MM.1S (cell line): ENCODE results near the gene RSU1.

Source experiments
- DNase-seq: peaks from one replicate; pipeline ENCODE4 v3.0.0-alpha.2; 2015
- H2AFZ ChIP-seq: fragments of 300-600 bp; sonication (generic); 2 replicates; pipeline ENCODE4 v1.6.0; 2016; ENCODE audit warnings: antibody characterized with exemption, low read length
- H3F3A ChIP-seq: fragments of 300-600 bp; sonication (generic); 2 replicates; pipeline ENCODE4 v1.6.1; 2016; ENCODE audit warnings: mild to moderate bottlenecking, antibody characterized with exemption, low read length, moderate library complexity, mixed read lengths; ENCODE audit not compliant: insufficient read depth
- H3K27ac ChIP-seq: fragments of 300-600 bp; sonication (generic); 2 replicates; pipeline ENCODE4 v1.5.1; 2016; ENCODE audit warnings: mild to moderate bottlenecking, low read length
- H3K27me3 ChIP-seq: fragments of 300-600 bp; sonication (generic); replicated peaks from 2 replicates; pipeline ENCODE4 v1.6.0; 2016; ENCODE audit warnings: low read length; ENCODE audit not compliant: insufficient read depth
- H3K36me3 ChIP-seq: fragments of 300-600 bp; sonication (generic); replicated peaks from 2 replicates; pipeline ENCODE4 v1.6.1; 2016; ENCODE audit warnings: mild to moderate bottlenecking, low read length, mixed read lengths; ENCODE audit not compliant: insufficient read depth
- H3K4me1 ChIP-seq: fragments of 300-600 bp; sonication (generic); 2 replicates; pipeline ENCODE4 v1.6.1; 2016; ENCODE audit warnings: low read length, mixed read lengths
- H3K4me2 ChIP-seq: fragments of 300-600 bp; sonication (generic); 2 replicates; pipeline ENCODE4 v1.6.0; 2016; ENCODE audit warnings: low read depth, low read length
- H3K4me3 ChIP-seq: fragments of 300-600 bp; sonication (generic); 2 replicates; pipeline ENCODE4 v1.5.1; 2016; ENCODE audit warnings: low read length, mixed read lengths
- H3K79me2 ChIP-seq: fragments of 300-600 bp; sonication (generic); 2 replicates; pipeline ENCODE4 v1.6.1; 2016; ENCODE audit warnings: mixed run types, low read length, mixed read lengths
- H3K9ac ChIP-seq: fragments of 300-600 bp; sonication (generic); 2 replicates; pipeline ENCODE4 v1.6.1; 2016; ENCODE audit warnings: low read length, mixed read lengths
- H3K9me2 ChIP-seq: fragments of 300-600 bp; sonication (generic); replicated peaks from 2 replicates; pipeline ENCODE4 v1.6.1; 2016; ENCODE audit warnings: mild to moderate bottlenecking, low read length, mixed read lengths; ENCODE audit not compliant: insufficient read depth
- H3K9me3 ChIP-seq: fragments of 300-600 bp; sonication (generic); replicated peaks from 2 replicates; pipeline ENCODE4 v1.6.1; 2016; ENCODE audit warnings: mild to moderate bottlenecking, low read length, mixed read lengths; ENCODE audit not compliant: insufficient read depth
- H4K20me1 ChIP-seq: fragments of 300-600 bp; sonication (generic); 2 replicates; pipeline ENCODE4 v1.6.1; 2016; ENCODE audit warnings: mild to moderate bottlenecking, low read length, moderate library complexity, mixed read lengths; ENCODE audit not compliant: insufficient read depth
- EZH2 ChIP-seq: fragments of 300-600 bp; sonication (generic); optimal IDR thresholded peaks from 2 replicates; pipeline ENCODE3; 2017; ENCODE audit warnings: low read depth, mild to moderate bottlenecking, antibody characterized with exemption, low read length, mixed read lengths
- EZH2phosphoT487 ChIP-seq: fragments of 300-600 bp; sonication (generic); IDR thresholded peaks from 2 replicates; pipeline ENCODE4 v1.6.1; 2018; ENCODE audit warnings: antibody characterized with exemption, low read length
- TF ChIP-seq, protein P1 (sequence below): fragments of 300-600 bp; sonication (generic); IDR thresholded peaks from 2 replicates; pipeline ENCODE4 v1.5.1; 2016; ENCODE audit warnings: antibody characterized with exemption, low read length, mixed read lengths

Gene RSU1

DNA sequence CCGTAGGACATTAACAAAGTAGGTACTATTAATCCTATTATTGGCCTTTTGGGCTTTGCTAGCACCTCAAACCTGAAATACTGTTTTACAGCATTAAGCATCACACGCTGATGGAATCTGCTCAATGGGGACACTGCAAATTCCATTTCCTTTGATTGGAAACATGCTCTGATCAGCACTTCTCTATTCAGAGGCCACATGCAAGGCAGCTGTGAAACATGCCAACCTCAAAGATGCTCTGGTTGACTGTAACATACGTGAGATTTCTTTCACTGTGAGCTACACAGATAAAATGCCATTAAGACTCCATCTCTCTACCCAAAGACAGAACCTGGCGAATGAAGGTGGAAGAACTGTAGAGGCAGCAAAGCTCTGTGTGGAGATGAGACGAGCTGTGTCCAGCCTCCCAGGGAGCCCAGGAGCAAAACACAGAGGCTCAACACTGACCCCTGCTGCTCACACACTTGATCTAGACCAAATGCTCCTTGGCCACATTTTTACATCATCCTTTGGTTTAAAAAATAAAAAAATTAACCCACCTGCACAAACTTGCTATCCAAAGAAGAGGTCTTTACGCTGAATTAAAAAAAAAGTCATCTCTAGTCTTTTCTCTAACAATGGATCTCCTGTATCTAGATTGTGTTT, 8.0 kb downstream of the RSU1 start:
- Histone ChIP-seq H3K36me3 (no peaks in the 10 kb centered on the region; the same call in 1 of the 2 replicates), H3K4me1 (no peaks in the 10 kb centered on the region), H3K9me2 (no peaks in the 10 kb centered on the region), H3K9ac (no peak overlapping the region), H3K79me2 (peaks cover 15% of the 10 kb centered on the region), H3K4me3 (no peak overlapping the region), H4K20me1 (no peaks in the 10 kb centered on the region), H2AFZ (no peak overlapping the region), H3K4me2 (no peak overlapping the region), H3K27me3 (no peaks in the 10 kb centered on the region), H3K27ac (no peak overlapping the region), H3F3A (no peaks in the 10 kb centered on the region), H3K9me3 (no peaks in the 10 kb centered on the region)
- DNase-seq = peak; percentile 37
- TF ChIP-seq, protein P1, sequence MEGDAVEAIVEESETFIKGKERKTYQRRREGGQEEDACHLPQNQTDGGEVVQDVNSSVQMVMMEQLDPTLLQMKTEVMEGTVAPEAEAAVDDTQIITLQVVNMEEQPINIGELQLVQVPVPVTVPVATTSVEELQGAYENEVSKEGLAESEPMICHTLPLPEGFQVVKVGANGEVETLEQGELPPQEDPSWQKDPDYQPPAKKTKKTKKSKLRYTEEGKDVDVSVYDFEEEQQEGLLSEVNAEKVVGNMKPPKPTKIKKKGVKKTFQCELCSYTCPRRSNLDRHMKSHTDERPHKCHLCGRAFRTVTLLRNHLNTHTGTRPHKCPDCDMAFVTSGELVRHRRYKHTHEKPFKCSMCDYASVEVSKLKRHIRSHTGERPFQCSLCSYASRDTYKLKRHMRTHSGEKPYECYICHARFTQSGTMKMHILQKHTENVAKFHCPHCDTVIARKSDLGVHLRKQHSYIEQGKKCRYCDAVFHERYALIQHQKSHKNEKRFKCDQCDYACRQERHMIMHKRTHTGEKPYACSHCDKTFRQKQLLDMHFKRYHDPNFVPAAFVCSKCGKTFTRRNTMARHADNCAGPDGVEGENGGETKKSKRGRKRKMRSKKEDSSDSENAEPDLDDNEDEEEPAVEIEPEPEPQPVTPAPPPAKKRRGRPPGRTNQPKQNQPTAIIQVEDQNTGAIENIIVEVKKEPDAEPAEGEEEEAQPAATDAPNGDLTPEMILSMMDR = peak; percentile 57
- no peak for TF ChIP-seq EZH2phosphoT487

DNA sequence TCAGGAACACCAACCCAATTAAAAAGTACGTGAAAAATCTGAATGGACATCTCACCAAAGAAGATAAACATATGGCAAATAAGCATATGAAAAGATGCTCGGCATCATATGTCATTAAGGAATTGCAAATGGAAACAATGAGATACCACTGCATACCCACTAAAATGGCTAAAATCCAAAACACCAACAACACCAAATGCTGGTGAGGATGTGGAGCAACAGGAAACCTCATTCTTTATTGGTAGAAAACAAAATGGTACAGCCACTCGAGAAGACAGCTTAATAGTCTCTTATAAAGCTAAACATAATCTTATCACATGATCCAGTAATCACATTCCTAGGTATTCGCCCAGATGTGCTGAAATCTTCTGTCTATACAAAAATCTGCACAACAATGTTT, 13.1 kb downstream of the RSU1 start:
- Histone ChIP-seq H3F3A (no peaks in the 10 kb centered on the region), H3K79me2 (peaks cover 7% of the 10 kb centered on the region; the same call in 1 of the 2 replicates), H3K4me2 (no peak overlapping the region), H3K27me3 (no peaks in the 10 kb centered on the region), H3K4me1 (no peaks in the 10 kb centered on the region), H3K36me3 (no peaks in the 10 kb centered on the region; the same call in 1 of the 2 replicates), H3K9me2 (no peaks in the 10 kb centered on the region), H3K27ac (no peak overlapping the region), H4K20me1 (no peaks in the 10 kb centered on the region), H3K4me3 (no peak overlapping the region), H3K9ac (no peak overlapping the region), H2AFZ (no peak overlapping the region), H3K9me3 (no peaks in the 10 kb centered on the region)
- no peak for DNase-seq
- TF ChIP-seq, protein P1 = no peak
- TF ChIP-seq EZH2phosphoT487 (no peak), EZH2 (no peak)

DNA sequence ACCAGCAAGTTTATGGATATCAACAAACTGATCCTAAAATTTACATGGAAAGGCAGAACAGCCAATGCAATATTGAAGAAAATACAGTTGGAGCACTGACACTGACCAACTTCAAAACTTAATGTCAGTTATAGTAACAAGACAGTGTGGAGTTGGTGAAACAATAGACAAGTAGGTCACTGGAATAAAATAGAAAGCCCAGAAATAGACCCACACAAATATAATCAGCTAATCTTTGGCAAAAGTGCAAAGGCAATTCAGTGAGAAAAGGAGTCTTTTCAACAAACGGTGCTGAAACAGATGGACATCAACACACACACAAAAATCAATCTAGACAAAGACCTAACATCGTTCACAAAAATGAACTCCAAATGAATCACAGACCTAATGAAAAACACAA, 13.8 kb downstream of the RSU1 start:
- H3K27me3 ChIP-seq = no peaks in the 10 kb centered on the region
- H3K4me1 ChIP-seq = no peaks in the 10 kb centered on the region
- no peak overlapping the region for H2AFZ ChIP-seq
- no peaks in the 10 kb centered on the region for H3K9me2 ChIP-seq
- H3K36me3 ChIP-seq = no peaks in the 10 kb centered on the region; the same call in 1 of the 2 replicates
- H3F3A ChIP-seq = no peaks in the 10 kb centered on the region
- peaks cover 5% of the 10 kb centered on the region; the same call in 1 of the 2 replicates for H3K79me2 ChIP-seq
- no peak for DNase-seq
- H3K9me3 ChIP-seq = no peaks in the 10 kb centered on the region
- H3K9ac ChIP-seq = no peak overlapping the region
- H4K20me1 ChIP-seq = no peaks in the 10 kb centered on the region
- H3K4me2 ChIP-seq = no peak overlapping the region
- no peak for TF ChIP-seq EZH2phosphoT487
- no peak overlapping the region for H3K4me3 ChIP-seq
- no peak overlapping the region for H3K27ac ChIP-seq

DNA sequence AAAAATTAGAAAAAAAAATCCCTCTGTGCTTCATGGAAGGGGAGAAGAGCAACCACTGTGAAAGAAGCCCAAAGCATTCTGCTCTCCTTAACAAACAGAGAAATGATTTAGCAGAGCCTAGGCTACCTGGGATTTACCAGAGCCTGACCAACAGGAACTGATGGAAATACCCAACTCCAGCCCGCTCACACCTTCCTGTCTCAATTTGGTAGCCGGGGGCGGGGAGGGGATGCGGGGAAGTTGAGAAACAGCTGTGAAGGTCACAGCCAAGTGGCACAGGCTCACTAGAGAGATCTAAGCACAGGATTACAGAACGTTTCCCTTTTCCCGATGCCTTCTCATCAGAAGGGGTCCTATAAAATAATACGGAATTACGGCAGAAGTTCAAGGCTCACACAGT, 17.6 kb downstream of the RSU1 start:
- H3K9ac ChIP-seq = no peak overlapping the region
- no peak overlapping the region for H3K4me3 ChIP-seq
- H3K4me1 ChIP-seq = no peaks in the 10 kb centered on the region
- H3K9me2 ChIP-seq = no peaks in the 10 kb centered on the region
- no peak overlapping the region for H3K27ac ChIP-seq
- H3K79me2 ChIP-seq = peaks cover 7% of the 10 kb centered on the region; the same call in 1 of the 2 replicates
- no peaks in the 10 kb centered on the region for H3F3A ChIP-seq
- no peaks in the 10 kb centered on the region for H3K27me3 ChIP-seq
- no peaks in the 10 kb centered on the region for H3K36me3 ChIP-seq
- H4K20me1 ChIP-seq = no peaks in the 10 kb centered on the region
- H2AFZ ChIP-seq = no peak overlapping the region
- H3K9me3 ChIP-seq = no peaks in the 10 kb centered on the region
- no peak for TF ChIP-seq EZH2
- TF ChIP-seq, protein P1 = no peak
- no peak for TF ChIP-seq EZH2phosphoT487
- no peak for DNase-seq
- H3K4me2 ChIP-seq = no peak overlapping the region
